Gastroesophageal sphincter (tissue), 4 donors: ENCODE measurements around the gene RAB11FIP5. TPM values are rescaled to one million over a fixed set of nuclear protein-coding genes. Genes with fewer than 3 reads are reported as not detected.

Experiments used
- ATAC-seq: fragments of 150-250 bp; one replicate; pipeline ENCODE4 v1.9.1; 2016; ENCODE audit warnings: mild to moderate bottlenecking, moderate library complexity
- H3K27ac ChIP-seq, 4 donors: fragments of 200-600 bp; sonication (generic) in 3 of 4; 1 replicate in 3 of 4; 2 replicates in 1 of 4; pipeline ENCODE4 v1.5.1; 2016 to 2019
- H3K27me3 ChIP-seq: fragments of 200-600 bp; sonication (generic); one replicate; pipeline ENCODE4 v1.5.1; 2019
- H3K36me3 ChIP-seq, 2 donors: fragments of 200-600 bp; sonication (generic); one replicate each; pipeline ENCODE4 v1.5.1; 2019; ENCODE audit warnings: control low read depth in 1 of 2
- H3K4me1 ChIP-seq, 3 donors: fragments of 200-600 bp; sonication (generic); 1 replicate in 2 of 3; 2 replicates in 1 of 3; pipeline ENCODE4 v1.5.1; 2016 to 2019; ENCODE audit warnings: control low read depth in 2 of 3
- H3K4me3 ChIP-seq, 2 donors: fragments of 200-600 bp; sonication (generic); one replicate each; pipeline ENCODE4 v1.5.1; 2019; ENCODE audit warnings: mild to moderate bottlenecking in 1 of 2, moderate library complexity in 1 of 2
- H3K9me3 ChIP-seq, 3 donors: fragments of 200-600 bp; sonication (generic); one replicate each; pipeline ENCODE4 v1.5.1; 2017 to 2019; ENCODE audit warnings: control low read depth in 2 of 3
- CTCF ChIP-seq, 4 experiments: fragments of 200-600 bp in 2 of 4; fragments of 450-650 bp in 2 of 4; sonication (generic) in 1 of 4; IDR thresholded peaks; one replicate each; pipeline ENCODE4 v1.5.1; 2017 to 2019; ENCODE audit warnings: antibody characterized with exemption in 4 of 4, mild to moderate bottlenecking in 2 of 4, moderate library complexity in 2 of 4
- EP300 ChIP-seq: sonication (generic); formaldehyde crosslinking; IDR thresholded peaks from one replicate; pipeline ENCODE4 v1.6.1; 2017; ENCODE audit warnings: antibody characterized with exemption, mild to moderate bottlenecking
- POLR2A ChIP-seq, 2 donors: fragments of 450-650 bp; IDR thresholded peaks; one replicate each; pipeline ENCODE4 v1.6.1; 2017; ENCODE audit warnings: antibody characterized with exemption in 2 of 2, mild to moderate bottlenecking in 2 of 2, moderate library complexity in 1 of 2
- POLR2AphosphoS5 ChIP-seq: sonication (generic); formaldehyde crosslinking; IDR thresholded peaks from one replicate; pipeline ENCODE4 v1.6.1; 2017; ENCODE audit warnings: antibody characterized with exemption
- WGBS, 2 donors: methylation state at CpG; one replicate each; pipeline ENCODE4 v1.1.5; 2018; ENCODE audit warnings: low coverage in 1 of 2; 5-methylcytosine and 5-hydroxymethylcytosine counted together
- total RNA-seq, 4 donors: library from RNA; depleted of rRNA; stranded (reverse); fragments of >200 nt; gene quantifications; one replicate each; pipeline ENCODE4 v1.1.0, GENCODE V29; 2016

Gene RAB11FIP5
- total RNA-seq, 4 donors from 2014 or later: 25.4 to 49.5 (median 29.4) TPM

GRCh38 chr2:73074110-73075069 is 38.4 kb downstream of the RAB11FIP5 start:
- H3K4me3 ChIP-seq: no peak overlapping the region
- H3K4me1 ChIP-seq: peaks cover 0 to 33% (median 14%) of the 10 kb centered on the region in 3 donors
- H3K27me3 ChIP-seq: no peaks in the 10 kb centered on the region
- no peak for ATAC-seq
- H3K27ac ChIP-seq: no peak overlapping the region
- H3K9me3 ChIP-seq: no peaks in the 10 kb centered on the region
- WGBS, 2 donors: 60 to 90% methylated on average over 1 to 3 of the region's 13 CpGs
- peaks cover 0 to 31% of the 10 kb centered on the region in 2 donors for H3K36me3 ChIP-seq
- no peak for TF ChIP-seq POLR2A (IDR thresholded peaks at IDR 0.05)
- TF ChIP-seq POLR2AphosphoS5: no peak
- no peak for TF ChIP-seq CTCF (IDR thresholded peaks at IDR 0.05)
- no peak for TF ChIP-seq EP300

DNA sequence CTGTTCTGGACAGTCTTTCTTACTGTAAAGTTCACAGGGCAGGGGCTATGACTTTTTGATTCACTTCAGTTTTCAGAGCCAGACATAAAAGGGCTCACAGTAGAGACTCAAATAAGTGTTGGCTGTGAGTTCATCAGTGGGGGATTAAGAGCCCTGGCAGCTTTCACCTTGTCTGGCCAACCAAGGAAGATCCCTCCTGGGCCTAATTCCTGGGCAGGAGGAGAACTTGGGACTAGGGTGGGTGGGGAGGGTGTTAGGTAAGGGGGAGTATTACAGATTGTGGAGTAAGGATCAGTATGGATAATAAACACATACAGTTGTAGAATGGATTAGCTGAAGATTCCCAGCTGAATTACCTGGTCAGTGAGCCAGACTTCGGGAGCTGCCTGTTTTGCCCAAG is 40.3 kb downstream of the RAB11FIP5 start:
- Histone ChIP-seq H3K4me3 (peak overlapping the region; percentile 73 to 96), H3K9me3 (no peaks in the 10 kb centered on the region), H3K27me3 (no peaks in the 10 kb centered on the region), H3K27ac (peak overlapping the region in 3 of 4 donors; percentile 94 to 97 (median 95)), H3K36me3 (peaks cover 0 to 20% of the 10 kb centered on the region in 2 donors), H3K4me1 (peaks cover 0 to 45% (median 14%) of the 10 kb centered on the region in 3 donors)
- TF ChIP-seq EP300 (no peak), POLR2A (IDR thresholded peaks at IDR 0.05) (no peak), CTCF (IDR thresholded peaks at IDR 0.05) (no peak), POLR2AphosphoS5 (no peak)
- 78 to 86% methylated on average over 1 of the region's 1 CpG for WGBS, 2 donors
- ATAC-seq: no peak

GRCh38 chr2:73072129-73072395 is 40.7 kb downstream of the RAB11FIP5 start:
- Histone ChIP-seq H3K9me3 (no peaks in the 10 kb centered on the region), H3K27me3 (no peaks in the 10 kb centered on the region), H3K4me1 (peaks cover 0 to 45% (median 14%) of the 10 kb centered on the region in 3 donors), H3K4me3 (peak overlapping the region; percentile 73 to 96), H3K27ac (peak overlapping the region; percentile 82 to 97 (median 94)), H3K36me3 (peaks cover 0 to 20% of the 10 kb centered on the region in 2 donors)
- WGBS, 2 donors: 0 to 6% methylated on average over 1 to 11 of the region's 11 CpGs
- peak; percentile 14 for ATAC-seq
- TF ChIP-seq POLR2AphosphoS5 (peak; percentile 35), CTCF (IDR thresholded peaks at IDR 0.05) (no peak), POLR2A (IDR thresholded peaks at IDR 0.05) (no peak)

- WGBS, 2 donors: 0 to 3% methylated on average over 2 to 6 of the region's 67 CpGs
- Histone ChIP-seq H3K36me3 (peaks cover 0 to 20% of the 10 kb centered on the region in 2 donors), H3K27me3 (no peaks in the 10 kb centered on the region), H3K9me3 (no peaks in the 10 kb centered on the region), H3K4me1 (peaks cover 0 to 45% (median 14%) of the 10 kb centered on the region in 3 donors), H3K4me3 (peak within 1 kb of the TSS; percentile 73 to 96), H3K27ac (peak within 1 kb of the TSS; percentile 82 to 97 (median 94))
- peak; percentile 97 for ATAC-seq
- TF ChIP-seq POLR2AphosphoS5: peak; percentile 82
- TF ChIP-seq EP300: no peak
- TF ChIP-seq CTCF (IDR thresholded peaks at IDR 0.05): peak in 3 of 4 experiments; percentile 25 to 37 (median 27)
- peak in 1 of 2 donors; percentile 32 for TF ChIP-seq POLR2A (IDR thresholded peaks at IDR 0.05)
Measured at GRCh38 chr2:73071360-73072128, 41.2 kb downstream of the RAB11FIP5 start, which contains the start of gene SFXN5. TSS of gene SFXN5 (minus strand) at chr2:73071712. CDS start at chr2:73071705, 7 bp downstream.
